ENCODE data around the gene MSH5. TPM values are rescaled to one million over a fixed set of nuclear protein-coding genes. Genes with fewer than 3 reads are reported as not detected.

Gene MSH5
- total and polyA plus RNA-seq, 2 of the 13 experiments (the other 11 are each of a cell fraction or from before 2014, with no cell fraction given): 10.2 to 38.7 TPM

DNA sequence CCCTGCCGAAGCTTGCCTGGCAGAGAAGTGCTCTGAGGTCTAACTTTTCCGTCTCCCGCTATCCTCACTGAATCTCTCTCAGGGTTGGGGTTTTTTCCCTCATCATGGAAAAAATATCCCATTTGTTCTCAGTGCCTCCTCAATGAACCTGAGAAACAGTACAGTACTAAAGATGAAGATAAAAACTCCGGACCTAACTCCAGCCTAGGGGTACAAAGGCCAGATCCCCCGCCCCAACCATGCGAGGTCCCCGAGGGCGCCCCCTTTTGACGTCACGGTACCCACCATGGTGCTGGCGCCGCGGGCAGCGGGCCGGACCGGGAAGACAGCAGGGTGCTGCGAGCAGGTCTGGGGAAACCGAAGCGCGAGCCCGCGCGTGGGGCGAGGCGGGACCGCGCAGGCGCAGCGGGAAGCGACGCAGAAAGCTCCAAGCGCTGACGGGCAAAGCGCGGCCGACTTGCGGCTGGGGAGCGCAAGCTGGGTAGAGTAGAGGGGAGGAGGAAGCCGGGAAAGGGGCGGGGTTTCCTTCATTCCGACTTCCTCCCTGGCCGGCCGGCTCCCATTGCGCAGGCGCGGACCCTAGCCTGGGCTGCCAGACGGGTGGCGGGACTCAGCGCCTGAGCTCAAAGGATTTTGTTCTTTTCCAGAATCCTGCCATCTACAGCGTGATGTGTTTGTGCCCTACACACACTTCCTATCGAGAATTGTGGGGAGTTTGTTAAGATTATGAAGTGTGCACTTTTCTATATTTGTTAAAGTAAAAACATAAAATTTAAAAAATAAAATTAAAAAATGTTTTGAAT is 66.9 kb downstream of the MSH5 start, which contains the start of gene LSM2 (continued):
- TF ChIP-seq, protein P1, sequence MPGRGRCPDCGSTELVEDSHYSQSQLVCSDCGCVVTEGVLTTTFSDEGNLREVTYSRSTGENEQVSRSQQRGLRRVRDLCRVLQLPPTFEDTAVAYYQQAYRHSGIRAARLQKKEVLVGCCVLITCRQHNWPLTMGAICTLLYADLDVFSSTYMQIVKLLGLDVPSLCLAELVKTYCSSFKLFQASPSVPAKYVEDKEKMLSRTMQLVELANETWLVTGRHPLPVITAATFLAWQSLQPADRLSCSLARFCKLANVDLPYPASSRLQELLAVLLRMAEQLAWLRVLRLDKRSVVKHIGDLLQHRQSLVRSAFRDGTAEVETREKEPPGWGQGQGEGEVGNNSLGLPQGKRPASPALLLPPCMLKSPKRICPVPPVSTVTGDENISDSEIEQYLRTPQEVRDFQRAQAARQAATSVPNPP (CRISPR knock-in tag; IDR thresholded peaks at IDR 0.05): peak; percentile 82; the same call in 1 of the 2 replicates
- TF ChIP-seq ZNF883 (CRISPR knock-in tag; IDR thresholded peaks at IDR 0.05; ENCODE audit: not compliant biosample characterization) (peak; percentile 96), FOXO1 (CRISPR knock-in tag; IDR thresholded peaks at IDR 0.05) (peak; percentile 77), TAF1 (CRISPR knock-in tag; IDR thresholded peaks at IDR 0.05) (peak; percentile 91), SNAI1 (CRISPR knock-in tag; IDR thresholded peaks at IDR 0.05; ENCODE audit: borderline replicate concordance) (no peak; the same call in 1 of the 2 replicates), KLF11 (CRISPR knock-in tag; IDR thresholded peaks at IDR 0.05) (no peak), HNF4G (IDR thresholded peaks at IDR 0.05; ENCODE audit: borderline replicate concordance, low read depth, low read length) (peak; percentile 94), HNF4G (CRISPR knock-in tag; IDR thresholded peaks at IDR 0.05; ENCODE audit: borderline replicate concordance, low read depth) (peak; percentile 91; the same call in 1 of the 2 replicates), SPEN (CRISPR knock-in tag; IDR thresholded peaks at IDR 0.05; ENCODE audit: low read depth) (peak; percentile 93), NFYC (CRISPR knock-in tag; IDR thresholded peaks at IDR 0.05) (peak; percentile 37; the same call in 1 of the 2 replicates), ZNF263 (CRISPR knock-in tag; IDR thresholded peaks at IDR 0.05) (peak; percentile 84), ZNF674 (CRISPR knock-in tag; IDR thresholded peaks at IDR 0.05; ENCODE audit: low read depth) (no peak), ZFYVE20 (CRISPR knock-in tag; IDR thresholded peaks at IDR 0.05; ENCODE audit: borderline replicate concordance, low read depth) (0 out of 2 replicates have a peak, but pooled peaks have one; percentile 42), ZNF781 (CRISPR knock-in tag; IDR thresholded peaks at IDR 0.05; ENCODE audit: borderline replicate concordance, not compliant biosample characterization) (peak; percentile 78), KLF9 (CRISPR knock-in tag; IDR thresholded peaks at IDR 0.05; ENCODE audit: low read depth) (no peak), SATB2 (CRISPR knock-in tag; IDR thresholded peaks at IDR 0.05) (peak; percentile 75; the same call in 1 of the 2 replicates)
- TF ChIP-seq, protein P2, sequence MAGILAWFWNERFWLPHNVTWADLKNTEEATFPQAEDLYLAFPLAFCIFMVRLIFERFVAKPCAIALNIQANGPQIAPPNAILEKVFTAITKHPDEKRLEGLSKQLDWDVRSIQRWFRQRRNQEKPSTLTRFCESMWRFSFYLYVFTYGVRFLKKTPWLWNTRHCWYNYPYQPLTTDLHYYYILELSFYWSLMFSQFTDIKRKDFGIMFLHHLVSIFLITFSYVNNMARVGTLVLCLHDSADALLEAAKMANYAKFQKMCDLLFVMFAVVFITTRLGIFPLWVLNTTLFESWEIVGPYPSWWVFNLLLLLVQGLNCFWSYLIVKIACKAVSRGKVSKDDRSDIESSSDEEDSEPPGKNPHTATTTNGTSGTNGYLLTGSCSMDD (CRISPR knock-in tag; IDR thresholded peaks at IDR 0.05): no peak
- TF ChIP-seq, protein P3, sequence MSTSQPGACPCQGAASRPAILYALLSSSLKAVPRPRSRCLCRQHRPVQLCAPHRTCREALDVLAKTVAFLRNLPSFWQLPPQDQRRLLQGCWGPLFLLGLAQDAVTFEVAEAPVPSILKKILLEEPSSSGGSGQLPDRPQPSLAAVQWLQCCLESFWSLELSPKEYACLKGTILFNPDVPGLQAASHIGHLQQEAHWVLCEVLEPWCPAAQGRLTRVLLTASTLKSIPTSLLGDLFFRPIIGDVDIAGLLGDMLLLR (CRISPR knock-in tag; IDR thresholded peaks at IDR 0.05): peak; percentile 86
- TF ChIP-seq, protein P4, sequence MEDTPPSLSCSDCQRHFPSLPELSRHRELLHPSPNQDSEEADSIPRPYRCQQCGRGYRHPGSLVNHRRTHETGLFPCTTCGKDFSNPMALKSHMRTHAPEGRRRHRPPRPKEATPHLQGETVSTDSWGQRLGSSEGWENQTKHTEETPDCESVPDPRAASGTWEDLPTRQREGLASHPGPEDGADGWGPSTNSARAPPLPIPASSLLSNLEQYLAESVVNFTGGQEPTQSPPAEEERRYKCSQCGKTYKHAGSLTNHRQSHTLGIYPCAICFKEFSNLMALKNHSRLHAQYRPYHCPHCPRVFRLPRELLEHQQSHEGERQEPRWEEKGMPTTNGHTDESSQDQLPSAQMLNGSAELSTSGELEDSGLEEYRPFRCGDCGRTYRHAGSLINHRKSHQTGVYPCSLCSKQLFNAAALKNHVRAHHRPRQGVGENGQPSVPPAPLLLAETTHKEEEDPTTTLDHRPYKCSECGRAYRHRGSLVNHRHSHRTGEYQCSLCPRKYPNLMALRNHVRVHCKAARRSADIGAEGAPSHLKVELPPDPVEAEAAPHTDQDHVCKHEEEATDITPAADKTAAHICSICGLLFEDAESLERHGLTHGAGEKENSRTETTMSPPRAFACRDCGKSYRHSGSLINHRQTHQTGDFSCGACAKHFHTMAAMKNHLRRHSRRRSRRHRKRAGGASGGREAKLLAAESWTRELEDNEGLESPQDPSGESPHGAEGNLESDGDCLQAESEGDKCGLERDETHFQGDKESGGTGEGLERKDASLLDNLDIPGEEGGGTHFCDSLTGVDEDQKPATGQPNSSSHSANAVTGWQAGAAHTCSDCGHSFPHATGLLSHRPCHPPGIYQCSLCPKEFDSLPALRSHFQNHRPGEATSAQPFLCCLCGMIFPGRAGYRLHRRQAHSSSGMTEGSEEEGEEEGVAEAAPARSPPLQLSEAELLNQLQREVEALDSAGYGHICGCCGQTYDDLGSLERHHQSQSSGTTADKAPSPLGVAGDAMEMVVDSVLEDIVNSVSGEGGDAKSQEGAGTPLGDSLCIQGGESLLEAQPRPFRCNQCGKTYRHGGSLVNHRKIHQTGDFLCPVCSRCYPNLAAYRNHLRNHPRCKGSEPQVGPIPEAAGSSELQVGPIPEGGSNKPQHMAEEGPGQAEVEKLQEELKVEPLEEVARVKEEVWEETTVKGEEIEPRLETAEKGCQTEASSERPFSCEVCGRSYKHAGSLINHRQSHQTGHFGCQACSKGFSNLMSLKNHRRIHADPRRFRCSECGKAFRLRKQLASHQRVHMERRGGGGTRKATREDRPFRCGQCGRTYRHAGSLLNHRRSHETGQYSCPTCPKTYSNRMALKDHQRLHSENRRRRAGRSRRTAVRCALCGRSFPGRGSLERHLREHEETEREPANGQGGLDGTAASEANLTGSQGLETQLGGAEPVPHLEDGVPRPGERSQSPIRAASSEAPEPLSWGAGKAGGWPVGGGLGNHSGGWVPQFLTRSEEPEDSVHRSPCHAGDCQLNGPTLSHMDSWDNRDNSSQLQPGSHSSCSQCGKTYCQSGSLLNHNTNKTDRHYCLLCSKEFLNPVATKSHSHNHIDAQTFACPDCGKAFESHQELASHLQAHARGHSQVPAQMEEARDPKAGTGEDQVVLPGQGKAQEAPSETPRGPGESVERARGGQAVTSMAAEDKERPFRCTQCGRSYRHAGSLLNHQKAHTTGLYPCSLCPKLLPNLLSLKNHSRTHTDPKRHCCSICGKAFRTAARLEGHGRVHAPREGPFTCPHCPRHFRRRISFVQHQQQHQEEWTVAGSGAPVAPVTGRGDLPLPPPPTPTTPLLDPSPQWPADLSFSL (CRISPR knock-in tag; IDR thresholded peaks at IDR 0.05): no peak

Data from HepG2 (cell line).